T-helper 1 cell (primary cell): Measurements from ENCODE around the gene SRM.

Experiments
- DNase-seq, 5 donors: peaks; one replicate each; pipeline ENCODE4 v3.0.0-alpha.2; 2012 to 2020

SRM gene

GRCh38 chr1:11013160-11013531 is 46.7 kb downstream of the SRM start:
- no peak for DNase-seq

GRCh38 chr1:11012260-11013159 is 47.3 kb downstream of the SRM start, which contains the start of gene TARDBP:
TARDBP (plus strand) TSS chr1:11012654; CDS start chr1:11013728, 1,074 bp downstream.
- DNase-seq: peak; percentile 77 to 91 (median 85)
